DMS153 treated with DMSO at 0.1 percent for 48 hours (cell line): ENCODE results near the gene SSRP1.
A peak's percentile ranks its signal among the peaks of the same experiment; 100 is the strongest.

Experiments used
- DNase-seq: peaks from one replicate; lab custom pipeline; 2025; ENCODE audit not compliant: unreplicated experiment; lab: John Stamatoyannopoulos, UW

The SSRP1 gene

DNA sequence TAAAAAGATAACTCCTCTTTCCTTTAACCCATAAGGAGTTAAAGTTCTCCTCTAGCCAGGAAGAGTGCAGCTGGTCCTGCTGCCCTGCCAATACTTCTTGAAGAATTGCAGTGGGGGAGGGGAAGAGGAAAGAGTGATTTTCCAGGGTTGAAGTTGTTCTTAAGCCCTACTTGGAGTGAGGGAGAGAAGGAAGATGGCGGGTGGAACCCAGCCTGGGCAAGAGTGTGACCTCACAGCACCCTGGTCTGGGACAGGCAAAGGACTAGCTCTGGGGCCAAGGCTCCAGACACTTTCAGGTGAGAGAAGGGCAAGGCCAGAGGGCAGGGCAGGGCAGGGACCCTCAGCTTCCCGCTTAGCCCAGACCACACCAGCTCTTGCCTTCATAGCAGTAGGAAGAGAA, 17.5 kb downstream of the SSRP1 start:
- DNase-seq: no peak

DNA sequence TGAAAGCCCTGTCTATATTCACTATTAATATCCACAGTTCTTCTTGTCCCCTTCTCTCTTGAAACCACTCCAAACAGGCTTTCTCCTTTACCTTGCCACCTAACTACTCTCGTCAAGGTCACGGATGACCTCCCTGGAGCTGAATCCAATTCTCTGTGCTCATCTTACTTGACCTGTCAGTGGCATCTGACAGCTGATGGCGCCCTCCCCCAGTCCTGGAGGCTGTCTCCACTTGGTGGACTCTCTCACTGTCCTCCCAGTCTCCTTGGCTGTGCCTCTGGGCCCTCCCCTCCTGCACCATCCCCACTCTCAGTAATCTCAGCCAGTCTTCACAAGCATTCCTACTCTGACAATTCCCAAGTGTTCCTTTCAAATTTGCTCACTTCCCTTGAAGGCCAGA, 19.7 kb downstream of the SSRP1 start:
- no peak for DNase-seq

DNA sequence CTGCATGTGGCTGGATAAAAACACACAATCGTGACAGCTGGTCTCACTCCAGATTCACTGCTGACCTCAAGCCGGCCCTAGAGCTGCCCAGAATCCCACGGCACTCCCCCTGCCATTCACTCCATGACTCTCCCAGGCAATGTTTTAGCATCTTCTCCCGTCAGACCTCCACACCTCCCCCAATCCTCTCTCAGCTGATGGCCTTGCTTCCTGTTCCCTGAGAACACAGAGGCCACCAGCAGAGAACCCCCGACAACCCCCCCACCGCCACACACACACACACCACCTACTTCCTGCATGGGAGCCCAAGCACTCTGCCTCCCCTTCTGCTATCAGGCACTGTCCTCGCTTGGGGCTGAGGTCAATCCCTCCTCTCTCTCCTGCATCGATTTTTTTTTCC, 20.2 kb downstream of the SSRP1 start:
- no peak for DNase-seq

DNA sequence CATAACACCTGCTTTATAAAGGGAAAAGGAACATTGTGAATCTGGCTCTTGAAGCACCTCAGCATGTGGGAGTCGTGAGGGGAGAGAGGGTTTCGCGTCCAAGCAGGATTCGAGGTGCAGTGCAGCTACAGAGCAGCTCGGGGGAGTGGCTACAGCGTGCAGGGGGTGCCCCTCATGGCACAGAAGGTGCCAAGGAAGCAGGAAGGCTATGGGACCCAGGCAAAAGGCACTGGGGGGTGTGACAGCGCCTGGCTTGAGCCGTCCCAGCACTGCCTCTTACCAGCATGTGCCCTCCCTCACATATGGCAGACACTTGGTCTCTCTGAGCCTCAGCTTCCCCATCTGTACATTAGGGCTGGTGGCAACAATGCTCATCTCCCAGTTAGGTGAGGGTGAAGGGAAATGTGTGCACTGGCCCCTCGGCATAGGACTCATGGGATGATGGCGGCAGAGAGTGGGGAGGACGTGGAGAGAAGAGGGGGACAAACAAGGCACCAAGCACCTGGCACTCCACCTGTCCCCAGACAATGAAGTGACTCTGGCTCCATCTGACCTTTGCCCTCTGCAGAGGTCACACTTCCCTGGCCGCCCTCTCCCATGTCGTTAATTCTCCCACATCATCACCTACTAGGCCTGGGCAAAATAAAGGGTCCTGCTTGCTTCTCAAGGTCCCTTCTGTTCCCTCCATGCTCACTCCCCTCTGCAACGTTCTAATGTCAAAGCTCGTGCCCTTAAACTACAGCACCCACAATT, 21.3 kb downstream of the SSRP1 start:
- no peak for DNase-seq

DNA sequence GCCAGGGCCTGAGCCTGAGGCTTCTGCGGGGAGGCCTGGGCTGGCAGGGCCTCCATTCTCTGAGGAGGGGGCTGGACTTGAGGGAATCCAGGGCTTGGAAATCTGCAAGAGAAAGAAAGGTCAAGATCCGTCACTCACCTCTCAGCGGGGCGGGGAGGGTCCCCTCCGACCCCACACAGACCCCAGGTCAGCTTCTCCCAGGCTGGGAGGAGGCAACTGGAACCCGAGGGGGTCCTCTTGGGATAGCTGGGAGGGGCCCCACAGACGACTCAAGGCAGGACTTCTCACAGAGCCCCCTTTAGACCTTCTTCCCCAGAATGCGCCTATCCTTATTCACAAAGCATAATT, 21.9 kb downstream of the SSRP1 start:
- no peak for DNase-seq

DNA sequence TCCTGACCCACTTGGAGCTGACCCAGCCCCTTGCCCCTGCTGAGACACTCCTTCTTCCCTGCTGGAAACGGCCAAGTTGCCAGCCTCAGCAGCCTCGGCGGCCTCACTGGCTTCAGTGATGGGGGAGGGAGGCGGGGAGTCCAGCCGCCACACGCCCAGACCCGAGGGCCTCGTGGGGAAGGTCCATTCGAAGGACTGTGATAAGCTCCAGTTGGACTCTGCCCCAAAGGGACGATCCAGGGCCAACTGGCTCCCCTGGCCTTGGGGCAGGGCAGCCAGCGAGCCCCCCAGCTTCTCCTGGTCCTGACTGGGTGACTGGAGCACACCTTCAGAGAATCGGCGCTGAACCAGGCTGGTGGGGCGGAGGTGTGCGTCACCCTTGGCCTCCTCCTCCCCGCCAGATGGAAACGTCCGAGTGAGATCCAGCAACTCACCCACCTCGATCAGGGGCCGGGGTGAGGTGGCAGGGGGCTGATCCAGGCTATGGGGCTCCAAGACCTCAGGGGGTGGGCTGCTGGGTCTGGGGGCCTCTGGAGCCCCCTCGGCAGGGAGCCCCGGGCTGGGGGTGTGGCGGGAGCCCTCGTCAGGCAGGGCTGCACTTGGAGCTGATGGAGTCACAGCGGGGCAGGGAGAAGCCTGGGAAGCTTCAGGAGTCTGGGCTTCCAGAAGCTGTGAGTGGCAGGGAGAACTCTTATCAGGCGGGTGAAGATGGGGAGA, 22.5 kb downstream of the SSRP1 start:
- DNase-seq: no peak

DNA sequence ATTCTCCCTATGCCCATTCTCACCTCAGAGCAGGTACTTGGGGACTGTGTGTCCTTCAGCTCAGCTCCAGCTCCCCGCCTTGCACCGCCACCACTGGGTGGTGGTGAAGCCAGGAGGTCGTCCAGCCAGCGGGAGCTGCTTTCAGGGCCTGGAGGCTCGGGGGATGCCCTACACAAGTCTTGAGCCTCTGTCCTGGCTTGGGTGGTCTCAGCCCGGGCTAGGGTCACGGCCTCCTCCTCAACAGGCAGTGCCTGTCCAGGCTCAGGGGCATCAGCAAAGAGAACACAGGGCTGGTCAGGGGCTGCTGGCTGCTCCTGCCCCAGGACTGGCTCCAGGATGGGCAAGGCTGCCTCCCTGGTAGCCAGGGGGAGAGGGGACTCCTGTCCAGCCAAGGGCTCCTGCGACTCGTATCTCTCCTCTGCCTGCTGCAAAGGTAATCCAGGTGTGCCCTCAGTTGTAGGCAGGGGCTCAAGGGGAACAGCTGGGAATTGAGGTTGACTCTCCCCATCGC, 23.1 kb downstream of the SSRP1 start:
- DNase-seq: no peak

DNA sequence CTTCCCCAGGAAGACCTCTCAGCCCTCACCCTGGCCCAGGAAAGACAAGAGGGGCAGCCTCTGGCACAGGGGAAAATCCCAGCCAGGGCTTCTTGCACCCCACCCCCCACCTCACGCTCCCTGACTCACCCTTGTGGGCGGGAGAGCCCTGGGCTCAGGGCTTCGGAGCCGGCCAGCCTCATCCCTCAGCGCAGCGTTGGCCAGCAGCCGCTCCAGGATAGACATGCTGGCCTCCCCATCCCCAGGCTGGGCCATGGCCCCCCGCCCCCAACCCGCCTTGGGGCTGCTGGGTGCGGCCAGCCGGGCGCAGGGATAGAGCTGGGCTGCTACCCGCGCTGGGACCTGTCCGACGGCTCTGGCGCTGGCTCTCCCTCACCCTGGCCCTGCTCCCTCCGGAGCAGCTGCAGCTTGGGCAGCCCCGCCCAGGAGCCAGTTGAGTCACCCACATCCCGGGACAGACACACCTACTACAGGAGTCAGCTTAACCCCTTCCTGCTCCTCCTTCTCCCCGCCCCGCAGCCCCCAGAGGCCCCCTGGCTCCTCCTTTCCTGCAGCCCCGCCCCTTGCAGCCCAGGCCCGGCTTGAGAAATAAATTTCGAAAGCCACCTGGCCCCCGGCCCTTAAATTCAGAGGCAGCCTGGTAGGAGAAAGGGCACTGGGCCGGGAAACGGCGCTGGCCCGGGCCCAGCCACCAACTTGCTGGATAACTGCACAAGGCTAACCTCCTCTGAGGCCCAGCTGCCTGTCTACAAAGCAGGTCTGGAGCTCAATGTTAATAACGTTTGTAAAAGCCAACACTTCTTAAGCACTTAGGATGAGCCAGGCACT, 24.4 kb downstream of the SSRP1 start:
- peak; percentile 66 for DNase-seq

DNA sequence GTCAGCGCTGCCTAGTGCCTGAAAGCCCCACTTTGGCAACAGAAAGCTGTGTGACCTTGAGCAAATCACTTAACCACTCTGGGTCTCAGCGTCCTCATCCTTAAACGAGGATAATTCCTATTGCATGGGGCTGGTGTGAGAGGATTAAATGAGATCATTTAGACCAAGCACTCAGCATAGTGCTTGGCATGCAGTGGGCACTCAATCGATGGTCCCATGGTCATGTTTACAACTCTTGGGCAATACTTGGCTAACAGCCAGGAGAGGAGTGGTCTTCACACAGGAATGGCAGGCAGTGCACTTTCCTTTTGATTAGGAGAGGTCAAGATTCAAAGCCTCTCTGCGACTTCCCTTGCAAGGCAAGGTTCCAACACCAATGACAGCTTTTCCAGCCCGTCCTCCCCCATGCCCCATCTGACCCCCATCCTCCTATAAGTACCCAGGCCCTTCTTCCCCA, 25.0 kb downstream of the SSRP1 start:
- DNase-seq: no peak

DNA sequence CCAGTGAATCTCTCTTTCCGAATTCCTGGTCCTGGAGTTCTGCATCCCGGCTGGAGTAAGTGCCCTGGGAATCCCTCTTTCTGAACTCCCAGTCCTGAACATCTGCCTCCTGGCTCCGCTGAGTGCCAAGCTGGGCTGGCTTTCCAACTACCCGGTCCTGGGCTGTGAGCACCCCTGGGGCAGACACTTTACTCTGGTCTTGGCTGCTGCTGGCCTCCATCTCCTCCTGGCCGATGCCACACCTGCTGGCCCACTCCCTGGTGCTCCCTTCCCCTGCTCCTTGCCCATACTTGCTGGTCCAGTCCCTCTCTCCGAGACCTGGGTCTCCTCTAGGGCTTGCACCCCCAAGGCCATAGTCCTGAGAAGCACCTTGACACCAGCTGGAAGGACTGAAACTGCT, 25.6 kb downstream of the SSRP1 start:
- no peak for DNase-seq

DNA sequence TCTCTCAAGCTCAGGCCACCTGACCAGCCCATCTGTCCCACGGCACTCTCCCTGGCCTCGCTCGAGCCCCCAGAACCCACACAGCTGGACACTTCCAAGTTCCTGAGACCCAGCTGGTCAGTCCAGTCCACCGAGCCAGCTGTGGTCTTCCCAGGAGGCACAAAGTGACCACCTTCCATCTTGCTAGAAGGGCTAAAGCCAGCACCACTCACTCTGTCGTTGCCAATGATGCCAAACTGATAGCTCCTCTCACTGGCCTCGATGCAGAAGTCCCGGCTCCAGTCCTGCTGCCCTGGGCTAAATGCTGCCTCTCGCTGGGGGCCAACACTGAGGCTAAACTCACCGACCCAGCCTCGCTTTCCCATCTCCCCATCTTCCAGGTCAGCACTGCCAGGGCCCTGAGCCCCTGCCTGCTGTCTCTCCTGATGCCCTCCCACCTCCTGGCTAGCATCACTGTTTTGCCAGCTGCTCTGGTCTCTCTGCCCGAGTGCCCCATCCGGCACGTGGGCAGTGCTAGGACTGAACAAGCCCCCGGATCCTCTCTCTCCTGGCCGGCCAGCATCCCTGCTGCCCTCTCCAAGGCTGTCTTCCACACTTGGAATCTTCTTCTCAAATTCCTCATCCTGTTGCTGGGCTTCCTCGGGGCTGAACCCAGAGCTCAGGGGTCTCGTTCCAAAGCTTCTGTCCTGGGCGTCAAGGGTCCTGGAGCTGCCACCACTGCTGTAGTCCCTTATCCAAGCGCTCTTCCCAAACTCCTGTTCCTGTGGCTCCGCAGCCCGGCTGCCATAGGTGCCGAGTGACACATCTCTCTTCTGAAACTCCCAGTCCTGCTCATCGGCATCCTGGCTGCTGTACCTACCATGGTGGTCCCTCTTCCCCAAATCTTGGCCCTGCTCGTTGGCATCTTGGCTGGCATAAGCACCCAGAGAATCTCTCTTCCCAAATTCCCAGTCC, 26.3 kb downstream of the SSRP1 start:
- no peak for DNase-seq

DNA sequence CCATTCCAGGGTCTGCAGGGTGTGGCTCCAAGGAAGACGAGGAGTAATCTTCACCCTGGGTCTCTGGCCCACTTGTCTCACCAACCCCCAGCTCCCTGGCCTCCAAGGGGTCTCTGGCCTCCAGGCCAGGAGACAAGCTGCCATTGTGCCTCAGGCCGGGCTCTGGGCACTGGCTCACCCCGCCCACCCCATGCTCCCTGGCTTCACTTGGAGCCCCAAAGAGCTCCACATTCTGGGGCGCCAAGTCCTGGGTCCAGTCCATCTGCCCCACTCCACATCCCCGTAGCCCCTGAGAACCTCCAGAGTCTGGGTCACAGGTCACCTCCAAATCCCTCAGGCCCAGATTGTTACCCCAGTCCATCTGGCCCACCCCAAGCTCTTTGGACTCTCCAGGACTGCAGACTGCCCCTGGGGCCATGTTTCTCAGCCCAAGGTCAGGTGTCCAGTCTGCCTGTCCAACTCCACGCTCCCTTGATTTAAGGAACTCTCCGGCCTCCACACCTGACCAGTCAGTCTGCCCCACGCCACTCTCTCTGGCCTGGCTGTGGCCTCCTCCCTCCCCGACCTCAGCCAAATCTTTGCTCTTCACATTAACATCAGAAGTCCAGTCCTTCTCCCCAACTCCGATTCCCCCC, 27.1 kb downstream of the SSRP1 start:
- DNase-seq: no peak

DNA sequence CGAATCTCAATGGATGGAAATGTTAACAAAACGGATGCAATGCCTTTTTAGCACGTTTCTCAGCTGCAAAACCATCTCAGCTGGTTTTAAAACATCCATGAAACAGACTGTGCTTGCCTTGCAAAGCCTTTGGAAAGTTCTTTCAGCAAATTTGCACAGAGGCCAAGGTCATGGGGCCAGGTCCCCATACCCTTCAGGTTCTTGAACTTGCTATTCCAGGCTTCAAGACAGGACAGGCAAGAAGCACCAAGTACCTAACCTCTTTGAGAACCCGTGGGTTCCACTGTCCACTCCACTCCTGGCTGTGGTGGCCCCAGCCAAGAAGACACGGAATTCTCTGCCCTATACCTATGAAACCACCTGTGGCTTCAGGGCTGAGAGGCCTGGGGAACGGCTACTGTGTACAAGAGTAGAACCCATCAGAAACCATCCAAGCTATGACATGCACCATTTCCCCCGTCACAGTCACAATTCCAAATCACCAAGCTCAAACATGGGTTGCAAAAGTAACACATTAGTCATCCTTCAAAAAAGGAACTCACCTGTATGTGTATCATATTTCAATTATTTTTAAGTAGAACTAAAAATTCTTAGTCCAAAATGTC, 27.9 kb downstream of the SSRP1 start:
- no peak for DNase-seq

DNA sequence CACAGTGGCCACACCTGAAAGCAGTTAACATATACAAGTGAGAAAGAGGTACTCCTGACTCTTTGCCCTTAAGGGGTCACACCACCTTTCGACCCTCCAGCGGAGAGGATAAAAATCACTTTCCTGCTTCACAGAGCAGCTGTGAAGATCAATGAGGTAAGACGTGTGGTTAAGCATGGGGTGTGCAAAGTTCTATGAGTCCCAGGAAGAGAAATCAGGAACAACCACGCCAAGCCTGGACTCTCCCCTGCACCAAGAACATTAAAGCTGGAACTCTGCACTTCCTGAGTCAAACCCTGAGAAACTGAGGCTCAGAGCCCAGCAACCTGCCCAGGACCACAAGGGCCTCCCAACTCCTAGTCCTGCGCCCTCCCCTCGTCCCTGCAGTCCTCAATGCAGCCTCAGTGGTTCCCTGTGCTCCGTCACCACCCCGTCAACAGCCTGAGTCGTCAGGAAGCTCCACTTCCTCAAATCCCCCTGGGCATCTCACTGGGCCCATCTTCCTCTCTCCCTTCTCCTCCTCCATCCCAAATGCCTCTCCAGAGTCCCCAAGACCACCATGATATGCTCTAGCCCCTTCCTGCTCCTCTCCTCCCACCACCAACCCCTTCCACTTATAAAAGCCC, 28.6 kb downstream of the SSRP1 start:
- no peak for DNase-seq

DNA sequence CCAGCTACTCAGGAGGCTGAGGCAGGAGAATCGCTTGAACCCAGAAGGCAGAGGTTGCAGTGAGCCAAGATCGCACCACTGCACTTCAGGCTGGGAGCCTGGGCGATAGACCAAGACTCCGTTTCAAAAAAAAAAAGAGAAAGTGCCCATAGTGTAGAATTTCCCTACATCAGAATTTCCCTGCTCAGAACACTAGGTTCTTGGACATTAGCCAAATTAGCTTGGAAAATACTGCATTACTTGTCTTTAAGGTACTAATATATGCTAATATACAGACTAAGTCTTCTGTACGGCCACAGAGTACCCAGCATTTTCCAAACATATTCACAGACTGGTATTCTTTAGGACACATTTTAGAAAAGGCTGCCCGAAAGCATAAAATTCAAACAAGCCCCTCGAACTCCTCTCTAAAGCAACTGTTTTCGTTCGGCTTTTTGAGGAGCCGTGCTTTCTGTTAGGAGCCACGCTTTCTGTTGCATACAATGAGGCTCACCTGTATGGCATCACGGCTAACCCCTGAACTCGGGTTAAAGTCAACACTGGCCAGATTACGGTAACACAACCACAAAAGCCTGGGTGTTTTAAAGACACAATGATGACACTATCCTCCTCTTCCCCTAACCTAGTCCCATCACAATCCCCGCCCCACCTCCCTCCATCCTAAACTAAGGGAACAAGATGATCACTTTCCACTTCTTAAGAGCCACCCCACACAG, 29.4 kb downstream of the SSRP1 start:
- DNase-seq: no peak

DNA sequence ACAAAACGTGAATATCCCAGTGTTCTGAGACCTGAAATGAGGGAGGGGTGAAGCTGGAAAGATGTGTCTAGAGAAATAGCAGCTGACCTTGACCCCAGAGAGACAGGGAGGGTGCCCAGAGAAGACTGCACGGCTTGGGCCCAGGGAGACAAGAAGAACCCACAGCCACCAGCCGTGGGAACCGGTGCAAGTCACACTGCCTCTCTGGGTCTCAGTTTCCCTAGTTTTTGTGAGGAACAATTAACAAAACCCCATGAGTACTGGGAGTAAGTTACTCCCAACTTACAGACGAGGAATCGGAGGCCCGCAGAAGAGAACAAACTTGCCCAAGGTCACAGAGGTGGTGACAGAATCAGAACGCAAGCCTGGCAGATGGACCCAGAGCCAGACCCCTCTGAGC, 30.2 kb downstream of the SSRP1 start:
- DNase-seq: no peak

DNA sequence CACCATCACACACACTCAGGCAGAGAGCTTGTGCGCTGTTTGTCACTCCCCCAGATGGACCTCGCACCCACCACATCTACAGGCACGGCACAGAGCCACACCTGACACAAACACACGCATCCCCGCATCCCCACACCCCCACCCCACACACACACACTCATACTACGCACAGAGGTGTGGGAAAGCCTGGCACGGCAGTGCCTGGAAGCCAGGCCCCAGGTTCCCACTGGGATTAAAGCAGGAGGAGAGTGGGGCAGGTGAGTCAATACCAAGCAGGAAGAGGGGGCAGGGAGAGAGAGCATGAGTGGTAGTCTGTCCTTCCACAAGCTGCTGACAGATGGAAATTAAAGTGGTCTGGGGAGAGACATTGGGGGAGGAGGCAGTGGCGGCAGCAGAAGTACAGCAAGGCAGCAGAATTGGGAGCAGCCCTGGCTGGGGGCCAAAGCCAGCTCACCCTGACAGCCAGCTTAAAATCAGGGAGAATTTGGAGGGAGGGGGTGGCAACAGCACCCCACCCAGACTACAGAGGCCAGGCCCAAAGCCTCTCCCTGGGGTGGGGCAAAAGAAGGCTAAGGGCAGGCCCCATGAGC, 31.6 kb downstream of the SSRP1 start:
- DNase-seq: peak; percentile 92

DNA sequence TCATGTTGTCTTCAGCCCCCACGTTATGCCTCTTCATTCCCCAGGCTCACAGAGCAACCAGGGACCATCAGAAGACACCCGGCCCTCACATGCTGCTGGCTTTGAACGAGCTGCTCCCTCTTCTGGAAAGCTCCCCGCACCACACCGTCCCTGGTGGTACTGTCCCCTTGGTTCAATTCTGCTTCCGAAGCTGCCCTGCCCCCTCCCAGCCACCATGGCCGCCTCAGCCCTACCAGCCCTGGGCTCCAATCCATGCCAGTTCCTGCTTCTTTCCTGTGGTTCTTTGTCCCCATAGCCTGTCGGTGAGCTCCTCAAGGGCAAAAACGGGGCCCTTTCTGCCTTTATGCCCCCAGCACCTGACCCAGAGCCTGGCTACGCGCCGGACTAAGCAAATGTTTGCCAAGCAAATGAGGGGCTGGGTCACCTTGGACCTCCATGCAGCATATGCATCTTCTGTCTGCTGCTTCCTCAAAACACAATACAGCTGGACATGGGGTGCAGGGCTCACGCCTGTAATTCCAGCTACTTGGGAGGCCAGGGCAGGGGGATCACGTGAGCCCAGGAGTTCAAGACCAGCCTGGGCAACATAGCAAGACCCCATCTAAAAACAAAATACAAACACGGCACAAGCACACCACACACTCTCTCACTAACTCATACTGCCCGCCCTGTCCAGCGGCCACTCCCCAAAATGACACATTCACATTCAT, 32.3 kb downstream of the SSRP1 start:
- DNase-seq: no peak
